ENCODE results near the gene DCTN3. TPM values are rescaled to one million over a fixed set of nuclear protein-coding genes. Genes with fewer than 3 reads are reported as not detected.

The DCTN3 gene
- total and polyA plus RNA-seq, 2 experiments from 2014 or later = 12.9 to 17.9 TPM

DNA sequence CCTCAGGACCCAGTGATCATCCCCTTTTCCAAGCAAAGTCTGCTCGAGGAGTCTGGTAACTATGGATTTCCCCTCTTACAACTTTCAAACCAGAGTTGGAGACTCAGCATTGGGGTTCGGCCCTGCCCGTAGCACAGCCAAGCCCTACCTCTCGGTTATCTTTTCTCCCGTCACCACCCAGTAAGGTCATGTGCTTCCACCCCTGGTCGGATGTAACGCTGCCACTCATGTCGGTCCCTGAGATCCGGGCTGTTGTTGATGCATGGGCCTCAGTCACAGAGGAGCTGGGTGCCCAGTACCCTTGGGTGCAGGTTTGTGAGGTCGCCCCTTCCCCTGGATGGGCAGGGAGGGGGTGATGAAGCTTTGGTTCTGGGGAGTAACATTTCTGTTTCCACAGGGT, 27.4 kb upstream of the DCTN3 start (continued):
- TF ChIP-seq, protein P1, sequence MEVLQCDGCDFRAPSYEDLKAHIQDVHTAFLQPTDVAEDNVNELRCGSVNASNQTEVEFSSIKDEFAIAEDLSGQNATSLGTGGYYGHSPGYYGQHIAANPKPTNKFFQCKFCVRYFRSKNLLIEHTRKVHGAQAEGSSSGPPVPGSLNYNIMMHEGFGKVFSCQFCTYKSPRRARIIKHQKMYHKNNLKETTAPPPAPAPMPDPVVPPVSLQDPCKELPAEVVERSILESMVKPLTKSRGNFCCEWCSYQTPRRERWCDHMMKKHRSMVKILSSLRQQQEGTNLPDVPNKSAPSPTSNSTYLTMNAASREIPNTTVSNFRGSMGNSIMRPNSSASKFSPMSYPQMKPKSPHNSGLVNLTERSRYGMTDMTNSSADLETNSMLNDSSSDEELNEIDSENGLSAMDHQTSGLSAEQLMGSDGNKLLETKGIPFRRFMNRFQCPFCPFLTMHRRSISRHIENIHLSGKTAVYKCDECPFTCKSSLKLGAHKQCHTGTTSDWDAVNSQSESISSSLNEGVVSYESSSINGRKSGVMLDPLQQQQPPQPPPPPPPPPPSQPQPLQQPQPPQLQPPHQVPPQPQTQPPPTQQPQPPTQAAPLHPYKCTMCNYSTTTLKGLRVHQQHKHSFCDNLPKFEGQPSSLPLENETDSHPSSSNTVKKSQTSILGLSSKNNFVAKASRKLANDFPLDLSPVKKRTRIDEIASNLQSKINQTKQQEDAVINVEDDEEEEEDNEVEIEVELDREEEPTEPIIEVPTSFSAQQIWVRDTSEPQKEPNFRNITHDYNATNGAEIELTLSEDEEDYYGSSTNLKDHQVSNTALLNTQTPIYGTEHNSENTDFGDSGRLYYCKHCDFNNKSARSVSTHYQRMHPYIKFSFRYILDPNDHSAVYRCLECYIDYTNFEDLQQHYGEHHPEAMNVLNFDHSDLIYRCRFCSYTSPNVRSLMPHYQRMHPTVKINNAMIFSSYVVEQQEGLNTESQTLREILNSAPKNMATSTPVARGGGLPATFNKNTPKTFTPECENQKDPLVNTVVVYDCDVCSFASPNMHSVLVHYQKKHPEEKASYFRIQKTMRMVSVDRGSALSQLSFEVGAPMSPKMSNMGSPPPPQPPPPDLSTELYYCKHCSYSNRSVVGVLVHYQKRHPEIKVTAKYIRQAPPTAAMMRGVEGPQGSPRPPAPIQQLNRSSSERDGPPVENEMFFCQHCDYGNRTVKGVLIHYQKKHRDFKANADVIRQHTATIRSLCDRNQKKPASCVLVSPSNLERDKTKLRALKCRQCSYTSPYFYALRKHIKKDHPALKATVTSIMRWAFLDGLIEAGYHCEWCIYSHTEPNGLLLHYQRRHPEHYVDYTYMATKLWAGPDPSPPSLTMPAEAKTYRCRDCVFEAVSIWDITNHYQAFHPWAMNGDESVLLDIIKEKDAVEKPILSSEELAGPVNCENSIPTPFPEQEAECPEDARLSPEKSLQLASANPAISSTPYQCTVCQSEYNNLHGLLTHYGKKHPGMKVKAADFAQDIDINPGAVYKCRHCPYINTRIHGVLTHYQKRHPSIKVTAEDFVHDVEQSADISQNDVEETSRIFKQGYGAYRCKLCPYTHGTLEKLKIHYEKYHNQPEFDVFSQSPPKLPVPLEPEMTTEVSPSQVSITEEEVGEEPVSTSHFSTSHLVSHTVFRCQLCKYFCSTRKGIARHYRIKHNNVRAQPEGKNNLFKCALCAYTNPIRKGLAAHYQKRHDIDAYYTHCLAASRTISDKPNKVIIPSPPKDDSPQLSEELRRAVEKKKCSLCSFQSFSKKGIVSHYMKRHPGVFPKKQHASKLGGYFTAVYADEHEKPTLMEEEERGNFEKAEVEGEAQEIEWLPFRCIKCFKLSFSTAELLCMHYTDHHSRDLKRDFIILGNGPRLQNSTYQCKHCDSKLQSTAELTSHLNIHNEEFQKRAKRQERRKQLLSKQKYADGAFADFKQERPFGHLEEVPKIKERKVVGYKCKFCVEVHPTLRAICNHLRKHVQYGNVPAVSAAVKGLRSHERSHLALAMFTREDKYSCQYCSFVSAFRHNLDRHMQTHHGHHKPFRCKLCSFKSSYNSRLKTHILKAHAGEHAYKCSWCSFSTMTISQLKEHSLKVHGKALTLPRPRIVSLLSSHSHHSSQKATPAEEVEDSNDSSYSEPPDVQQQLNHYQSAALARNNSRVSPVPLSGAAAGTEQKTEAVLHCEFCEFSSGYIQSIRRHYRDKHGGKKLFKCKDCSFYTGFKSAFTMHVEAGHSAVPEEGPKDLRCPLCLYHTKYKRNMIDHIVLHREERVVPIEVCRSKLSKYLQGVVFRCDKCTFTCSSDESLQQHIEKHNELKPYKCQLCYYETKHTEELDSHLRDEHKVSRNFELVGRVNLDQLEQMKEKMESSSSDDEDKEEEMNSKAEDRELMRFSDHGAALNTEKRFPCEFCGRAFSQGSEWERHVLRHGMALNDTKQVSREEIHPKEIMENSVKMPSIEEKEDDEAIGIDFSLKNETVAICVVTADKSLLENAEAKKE (CRISPR knock-in tag; IDR thresholded peaks at IDR 0.05) = no peak
- TF ChIP-seq, protein P2, sequence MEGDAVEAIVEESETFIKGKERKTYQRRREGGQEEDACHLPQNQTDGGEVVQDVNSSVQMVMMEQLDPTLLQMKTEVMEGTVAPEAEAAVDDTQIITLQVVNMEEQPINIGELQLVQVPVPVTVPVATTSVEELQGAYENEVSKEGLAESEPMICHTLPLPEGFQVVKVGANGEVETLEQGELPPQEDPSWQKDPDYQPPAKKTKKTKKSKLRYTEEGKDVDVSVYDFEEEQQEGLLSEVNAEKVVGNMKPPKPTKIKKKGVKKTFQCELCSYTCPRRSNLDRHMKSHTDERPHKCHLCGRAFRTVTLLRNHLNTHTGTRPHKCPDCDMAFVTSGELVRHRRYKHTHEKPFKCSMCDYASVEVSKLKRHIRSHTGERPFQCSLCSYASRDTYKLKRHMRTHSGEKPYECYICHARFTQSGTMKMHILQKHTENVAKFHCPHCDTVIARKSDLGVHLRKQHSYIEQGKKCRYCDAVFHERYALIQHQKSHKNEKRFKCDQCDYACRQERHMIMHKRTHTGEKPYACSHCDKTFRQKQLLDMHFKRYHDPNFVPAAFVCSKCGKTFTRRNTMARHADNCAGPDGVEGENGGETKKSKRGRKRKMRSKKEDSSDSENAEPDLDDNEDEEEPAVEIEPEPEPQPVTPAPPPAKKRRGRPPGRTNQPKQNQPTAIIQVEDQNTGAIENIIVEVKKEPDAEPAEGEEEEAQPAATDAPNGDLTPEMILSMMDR (conservative IDR thresholded peaks at IDR 0.05; ENCODE audit: low read depth in 2 of 2) = no peak
- TF ChIP-seq EZH2phosphoT487 (IDR thresholded peaks at IDR 0.05; ENCODE audit: unreplicated experiment) = no peak
- TF ChIP-seq POLR2AphosphoS5 (IDR thresholded peaks at IDR 0.05; ENCODE audit: low read depth) = no peak

DNA sequence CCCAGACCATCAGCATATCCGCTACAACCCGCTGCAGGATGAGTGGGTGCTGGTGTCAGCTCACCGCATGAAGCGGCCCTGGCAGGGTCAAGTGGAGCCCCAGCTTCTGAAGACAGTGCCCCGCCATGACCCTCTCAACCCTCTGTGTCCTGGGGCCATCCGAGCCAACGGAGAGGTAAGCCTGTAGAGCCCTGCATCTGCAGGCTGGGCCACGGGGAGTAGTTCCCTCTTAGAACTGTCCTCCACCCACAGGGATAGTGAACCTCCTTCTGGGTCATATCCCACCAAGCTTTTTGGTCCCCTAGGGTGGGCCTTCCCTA, 26.7 kb upstream of the DCTN3 start:
- Mint-ChIP-seq H3K27ac (no peak overlapping the region; the same call in 1 of the 2 replicates), H3K9me3 (no peaks in the 10 kb centered on the region; the same call in 2 of the 3 replicates), H3K36me3 (ENCODE audit: low read depth) (peaks cover 26% of the 10 kb centered on the region), H3K27me3 (ENCODE audit: insufficient read depth, low read depth, poor library complexity) (peaks cover 8% of the 10 kb centered on the region), H3K4me3 (peak overlapping the region; percentile 89), H3K4me1 (peaks cover 40% of the 10 kb centered on the region)
- peaks cover 3% of the 10 kb centered on the region; the same call in 1 of the 2 replicates for H3K36me3 ChIP-seq (ENCODE audit: insufficient read depth)
- H3K27me3 ChIP-seq (ENCODE audit: insufficient read depth) = no peaks in the 10 kb centered on the region
- H3K4me1 ChIP-seq (ENCODE audit: insufficient read depth) = peaks cover 24% of the 10 kb centered on the region
- DNase-seq (ENCODE audit: low spot score) (no peak), ATAC-seq (peak; percentile 4)
- TF ChIP-seq, protein P3, sequence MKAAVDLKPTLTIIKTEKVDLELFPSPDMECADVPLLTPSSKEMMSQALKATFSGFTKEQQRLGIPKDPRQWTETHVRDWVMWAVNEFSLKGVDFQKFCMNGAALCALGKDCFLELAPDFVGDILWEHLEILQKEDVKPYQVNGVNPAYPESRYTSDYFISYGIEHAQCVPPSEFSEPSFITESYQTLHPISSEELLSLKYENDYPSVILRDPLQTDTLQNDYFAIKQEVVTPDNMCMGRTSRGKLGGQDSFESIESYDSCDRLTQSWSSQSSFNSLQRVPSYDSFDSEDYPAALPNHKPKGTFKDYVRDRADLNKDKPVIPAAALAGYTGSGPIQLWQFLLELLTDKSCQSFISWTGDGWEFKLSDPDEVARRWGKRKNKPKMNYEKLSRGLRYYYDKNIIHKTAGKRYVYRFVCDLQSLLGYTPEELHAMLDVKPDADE (IDR thresholded peaks at IDR 0.05) = no peak
- TF ChIP-seq POLR2AphosphoS5 (IDR thresholded peaks at IDR 0.05; ENCODE audit: low read depth) (no peak), EZH2 (IDR thresholded peaks at IDR 0.05; ENCODE audit: low read depth, unreplicated experiment) (no peak), ZNF114 (CRISPR knock-in tag; IDR thresholded peaks at IDR 0.05) (no peak), CREB1 (CRISPR knock-in tag; IDR thresholded peaks at IDR 0.05; ENCODE audit: low read depth) (no peak)
- TF ChIP-seq, protein P4, sequence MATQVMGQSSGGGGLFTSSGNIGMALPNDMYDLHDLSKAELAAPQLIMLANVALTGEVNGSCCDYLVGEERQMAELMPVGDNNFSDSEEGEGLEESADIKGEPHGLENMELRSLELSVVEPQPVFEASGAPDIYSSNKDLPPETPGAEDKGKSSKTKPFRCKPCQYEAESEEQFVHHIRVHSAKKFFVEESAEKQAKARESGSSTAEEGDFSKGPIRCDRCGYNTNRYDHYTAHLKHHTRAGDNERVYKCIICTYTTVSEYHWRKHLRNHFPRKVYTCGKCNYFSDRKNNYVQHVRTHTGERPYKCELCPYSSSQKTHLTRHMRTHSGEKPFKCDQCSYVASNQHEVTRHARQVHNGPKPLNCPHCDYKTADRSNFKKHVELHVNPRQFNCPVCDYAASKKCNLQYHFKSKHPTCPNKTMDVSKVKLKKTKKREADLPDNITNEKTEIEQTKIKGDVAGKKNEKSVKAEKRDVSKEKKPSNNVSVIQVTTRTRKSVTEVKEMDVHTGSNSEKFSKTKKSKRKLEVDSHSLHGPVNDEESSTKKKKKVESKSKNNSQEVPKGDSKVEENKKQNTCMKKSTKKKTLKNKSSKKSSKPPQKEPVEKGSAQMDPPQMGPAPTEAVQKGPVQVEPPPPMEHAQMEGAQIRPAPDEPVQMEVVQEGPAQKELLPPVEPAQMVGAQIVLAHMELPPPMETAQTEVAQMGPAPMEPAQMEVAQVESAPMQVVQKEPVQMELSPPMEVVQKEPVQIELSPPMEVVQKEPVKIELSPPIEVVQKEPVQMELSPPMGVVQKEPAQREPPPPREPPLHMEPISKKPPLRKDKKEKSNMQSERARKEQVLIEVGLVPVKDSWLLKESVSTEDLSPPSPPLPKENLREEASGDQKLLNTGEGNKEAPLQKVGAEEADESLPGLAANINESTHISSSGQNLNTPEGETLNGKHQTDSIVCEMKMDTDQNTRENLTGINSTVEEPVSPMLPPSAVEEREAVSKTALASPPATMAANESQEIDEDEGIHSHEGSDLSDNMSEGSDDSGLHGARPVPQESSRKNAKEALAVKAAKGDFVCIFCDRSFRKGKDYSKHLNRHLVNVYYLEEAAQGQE (IDR thresholded peaks at IDR 0.05; ENCODE audit: unreplicated experiment) = no peak
- TF ChIP-seq, protein P2 (conservative IDR thresholded peaks at IDR 0.05; ENCODE audit: low read depth in 2 of 2) = no peak; a peak in 1 of 4 replicates
- peak overlapping the region; percentile 85 for H3K27ac ChIP-seq (ENCODE audit: low read depth)
- peak overlapping the region; percentile 99; the same call in 1 of the 2 replicates for H2AFZ ChIP-seq
- peaks cover 6% of the 10 kb centered on the region for H3K79me2 ChIP-seq (replicated peaks; ENCODE audit: insufficient read depth)
- H4K20me1 ChIP-seq (replicated peaks; ENCODE audit: insufficient read depth) = no peaks in the 10 kb centered on the region; the same call in 1 of the 2 replicates
- peak overlapping the region; percentile 96 for H3K4me3 ChIP-seq
- H3K9me2 ChIP-seq (ENCODE audit: insufficient read depth) = no peaks in the 10 kb centered on the region
- H3F3A ChIP-seq (replicated peaks; ENCODE audit: low read depth) = peaks cover 8% of the 10 kb centered on the region; the same call in 1 of the 2 replicates
- H3K4me2 ChIP-seq = peak overlapping the region; percentile 94

All from GM23338 (cell line).